ENCODE results near the gene PDGFC. TPM values are rescaled to one million over a fixed set of nuclear protein-coding genes. Genes with fewer than 3 reads are reported as not detected.

The PDGFC gene
- polyA plus RNA-seq, 1 donor (not counting 4 experiments of a cell fraction or from before 2014, with no cell fraction given): 29.7 TPM

- no peaks in the 10 kb centered on the region for H3K36me3 ChIP-seq (ENCODE audit: control insufficient read depth in 2 of 2, extremely low read depth in 1 of 2, insufficient read depth in 2 of 2, low read length in 2 of 2)
- H2AFZ ChIP-seq (ENCODE audit: control insufficient read depth, low read length): no peak overlapping the region
- DNase-seq (ENCODE audit: low read depth, low spot score) (no peak), FAIRE-seq (no peak)
- H3K4me2 ChIP-seq (ENCODE audit: control insufficient read depth, extremely low read depth, insufficient read depth, low read depth, low read length): no peak overlapping the region
- H3K9me1 ChIP-seq (ENCODE audit: control insufficient read depth, extremely low read depth, insufficient read depth, low read length): no peaks in the 10 kb centered on the region
- no peaks in the 10 kb centered on the region for H3K79me2 ChIP-seq (ENCODE audit: control insufficient read depth, insufficient read depth, low read length)
- H3K9ac ChIP-seq (ENCODE audit: control insufficient read depth, extremely low read depth, insufficient read depth, low read length): no peak overlapping the region
- peaks cover 14% of the 10 kb centered on the region for H3K4me1 ChIP-seq (ENCODE audit: control insufficient read depth, extremely low read depth, insufficient read depth, low read length)
- no peak overlapping the region for H3K27ac ChIP-seq (ENCODE audit: control insufficient read depth, insufficient read depth, low read length)
- no peaks in the 10 kb centered on the region for H3K27me3 ChIP-seq (ENCODE audit: control insufficient read depth, extremely low read depth, insufficient read depth, low read length)
- TF ChIP-seq EZH2 (IDR thresholded peaks at IDR 0.05; ENCODE audit: low read length) (no peak), CTCF (optimal IDR thresholded peaks at IDR 0.05 in 1 of 3, IDR thresholded peaks at IDR 0.05 in 1 of 3, conservative IDR thresholded peaks at IDR 0.05 in 1 of 3; ENCODE audit: extremely low read depth in 1 of 3, insufficient read depth in 2 of 3, low read length in 3 of 3) (no peak)
- no peaks in the 10 kb centered on the region for H4K20me1 ChIP-seq (ENCODE audit: control insufficient read depth, extremely low read depth, insufficient read depth, low read length)
- H3K9me3 ChIP-seq (ENCODE audit: control insufficient read depth, low read depth, low read length): no peaks in the 10 kb centered on the region
- H3K4me3 ChIP-seq (ENCODE audit: control insufficient read depth in 2 of 3, extremely low read depth in 1 of 3, insufficient read depth in 2 of 3, low read depth in 1 of 3, low read length in 3 of 3): no peak overlapping the region
- dilution Hi-C loops (cut with MboI; ENCODE audit: extremely low pct_ligation_motif_present, low sequenced_read_pairs): no loop called here
Observed at GRCh38 chr4:157005831-157006230, 34.2 kb upstream of the PDGFC start.

GRCh38 chr4:157005193-157005592 lies 33.6 kb upstream of the PDGFC start:
- no peaks in the 10 kb centered on the region for H3K27me3 ChIP-seq (ENCODE audit: control insufficient read depth, extremely low read depth, insufficient read depth, low read length)
- H4K20me1 ChIP-seq (ENCODE audit: control insufficient read depth, extremely low read depth, insufficient read depth, low read length): no peaks in the 10 kb centered on the region
- no peak overlapping the region for H3K4me2 ChIP-seq (ENCODE audit: control insufficient read depth, extremely low read depth, insufficient read depth, low read depth, low read length)
- no peaks in the 10 kb centered on the region for H3K9me1 ChIP-seq (ENCODE audit: control insufficient read depth, extremely low read depth, insufficient read depth, low read length)
- peak overlapping the region; percentile 58 for H2AFZ ChIP-seq (ENCODE audit: control insufficient read depth, low read length)
- no peaks in the 10 kb centered on the region for H3K79me2 ChIP-seq (ENCODE audit: control insufficient read depth, insufficient read depth, low read length)
- H3K36me3 ChIP-seq (ENCODE audit: control insufficient read depth in 2 of 2, extremely low read depth in 1 of 2, insufficient read depth in 2 of 2, low read length in 2 of 2): no peaks in the 10 kb centered on the region
- dilution Hi-C loops (cut with MboI; ENCODE audit: extremely low pct_ligation_motif_present, low sequenced_read_pairs): no loop called here
- no peak overlapping the region for H3K27ac ChIP-seq (ENCODE audit: control insufficient read depth, insufficient read depth, low read length)
- H3K9ac ChIP-seq (ENCODE audit: control insufficient read depth, extremely low read depth, insufficient read depth, low read length): no peak overlapping the region
- TF ChIP-seq EZH2 (IDR thresholded peaks at IDR 0.05; ENCODE audit: low read length): no peak
- TF ChIP-seq CTCF (optimal IDR thresholded peaks at IDR 0.05 in 1 of 3, IDR thresholded peaks at IDR 0.05 in 1 of 3, conservative IDR thresholded peaks at IDR 0.05 in 1 of 3; ENCODE audit: extremely low read depth in 1 of 3, insufficient read depth in 2 of 3, low read length in 3 of 3): no peak
- no peaks in the 10 kb centered on the region for H3K9me3 ChIP-seq (ENCODE audit: control insufficient read depth, low read depth, low read length)
- no peak for DNase-seq (ENCODE audit: low read depth, low spot score)
- peaks cover 17% of the 10 kb centered on the region for H3K4me1 ChIP-seq (ENCODE audit: control insufficient read depth, extremely low read depth, insufficient read depth, low read length)
- no peak overlapping the region for H3K4me3 ChIP-seq (ENCODE audit: control insufficient read depth in 2 of 3, extremely low read depth in 1 of 3, insufficient read depth in 2 of 3, low read depth in 1 of 3, low read length in 3 of 3)
- peak; percentile 62 for FAIRE-seq

Data from keratinocyte (primary cell).